HL-60 (cell line): ENCODE data around the gene SLC30A3.

Experiments used
- DNase-seq, 2 experiments: peaks; one replicate each; pipeline ENCODE4 v3.0.0-alpha.2; 2010 to 2020; ENCODE audit warnings: low read depth in 1 of 2, low spot score in 1 of 2
- H3K27ac ChIP-seq: fragments of 250-450 bp; sonication (Bioruptor Pico); replicated peaks from 2 replicates; pipeline ENCODE4 v1.5.1; 2020; ENCODE audit warnings: mild to moderate bottlenecking, moderate library complexity
- H3K27me3 ChIP-seq: fragments of 250-450 bp; sonication (Bioruptor Pico); 2 replicates; pipeline ENCODE4 v1.5.1; 2021; ENCODE audit warnings: mild to moderate bottlenecking, moderate library complexity; ENCODE audit not compliant: insufficient read depth, poor library complexity, severe bottlenecking
- H3K4me3 ChIP-seq: replicated peaks from 2 replicates; pipeline ENCODE4 v1.5.1; 2011; ENCODE audit warnings: mild to moderate bottlenecking, control low read depth, low read length; ENCODE audit not compliant: insufficient read depth
- GABPA ChIP-seq: IDR thresholded peaks from 2 replicates; pipeline ENCODE4 v1.6.1; 2012; ENCODE audit warnings: low read depth
- POLR2AphosphoS5 ChIP-seq: IDR thresholded peaks from 2 replicates; pipeline ENCODE4 v1.6.1; 2012; ENCODE audit warnings: low read depth
- SPI1 ChIP-seq: IDR thresholded peaks from 2 replicates; pipeline ENCODE4 v1.6.1; 2012; ENCODE audit warnings: low read depth, mild to moderate bottlenecking, borderline replicate concordance
- TF ChIP-seq, protein P1 (sequence below): IDR thresholded peaks from one replicate; pipeline ENCODE4 v1.5.1; 2011; ENCODE audit warnings: low read length, control low read depth, inconsistent platforms; ENCODE audit not compliant: insufficient read depth
- TF ChIP-seq, protein P2 (sequence below): IDR thresholded peaks from 2 replicates; pipeline ENCODE4 v1.6.1; 2012; ENCODE audit warnings: low read depth; ENCODE audit not compliant: insufficient replicate concordance

Gene SLC30A3

DNA sequence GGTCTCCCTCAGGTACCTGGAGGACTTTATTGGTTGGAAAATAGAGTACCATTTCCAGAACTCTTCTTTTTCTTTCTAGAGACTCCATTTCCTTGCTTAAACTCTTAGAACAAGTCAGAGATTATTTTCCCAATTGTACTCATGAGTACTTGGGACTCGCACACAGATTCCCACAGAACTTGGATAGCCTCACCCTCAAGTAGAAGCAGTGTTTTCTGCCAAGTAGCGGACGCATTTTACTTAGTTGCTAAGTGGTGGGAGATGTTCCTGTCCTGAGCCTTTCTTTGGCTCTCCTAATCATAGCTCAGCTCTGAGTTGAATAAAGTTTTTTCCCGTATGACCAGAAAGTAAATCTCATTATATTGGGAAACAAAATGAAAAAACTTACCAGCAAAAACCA is 17.2 kb downstream of the SLC30A3 start:
- Histone ChIP-seq H3K4me3 (no peak overlapping the region), H3K27ac (no peak overlapping the region), H3K27me3 (no peaks in the 10 kb centered on the region)
- TF ChIP-seq, protein P1, sequence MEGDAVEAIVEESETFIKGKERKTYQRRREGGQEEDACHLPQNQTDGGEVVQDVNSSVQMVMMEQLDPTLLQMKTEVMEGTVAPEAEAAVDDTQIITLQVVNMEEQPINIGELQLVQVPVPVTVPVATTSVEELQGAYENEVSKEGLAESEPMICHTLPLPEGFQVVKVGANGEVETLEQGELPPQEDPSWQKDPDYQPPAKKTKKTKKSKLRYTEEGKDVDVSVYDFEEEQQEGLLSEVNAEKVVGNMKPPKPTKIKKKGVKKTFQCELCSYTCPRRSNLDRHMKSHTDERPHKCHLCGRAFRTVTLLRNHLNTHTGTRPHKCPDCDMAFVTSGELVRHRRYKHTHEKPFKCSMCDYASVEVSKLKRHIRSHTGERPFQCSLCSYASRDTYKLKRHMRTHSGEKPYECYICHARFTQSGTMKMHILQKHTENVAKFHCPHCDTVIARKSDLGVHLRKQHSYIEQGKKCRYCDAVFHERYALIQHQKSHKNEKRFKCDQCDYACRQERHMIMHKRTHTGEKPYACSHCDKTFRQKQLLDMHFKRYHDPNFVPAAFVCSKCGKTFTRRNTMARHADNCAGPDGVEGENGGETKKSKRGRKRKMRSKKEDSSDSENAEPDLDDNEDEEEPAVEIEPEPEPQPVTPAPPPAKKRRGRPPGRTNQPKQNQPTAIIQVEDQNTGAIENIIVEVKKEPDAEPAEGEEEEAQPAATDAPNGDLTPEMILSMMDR = no peak
- TF ChIP-seq POLR2AphosphoS5 (no peak), GABPA (no peak), SPI1 (no peak)
- TF ChIP-seq, protein P2, sequence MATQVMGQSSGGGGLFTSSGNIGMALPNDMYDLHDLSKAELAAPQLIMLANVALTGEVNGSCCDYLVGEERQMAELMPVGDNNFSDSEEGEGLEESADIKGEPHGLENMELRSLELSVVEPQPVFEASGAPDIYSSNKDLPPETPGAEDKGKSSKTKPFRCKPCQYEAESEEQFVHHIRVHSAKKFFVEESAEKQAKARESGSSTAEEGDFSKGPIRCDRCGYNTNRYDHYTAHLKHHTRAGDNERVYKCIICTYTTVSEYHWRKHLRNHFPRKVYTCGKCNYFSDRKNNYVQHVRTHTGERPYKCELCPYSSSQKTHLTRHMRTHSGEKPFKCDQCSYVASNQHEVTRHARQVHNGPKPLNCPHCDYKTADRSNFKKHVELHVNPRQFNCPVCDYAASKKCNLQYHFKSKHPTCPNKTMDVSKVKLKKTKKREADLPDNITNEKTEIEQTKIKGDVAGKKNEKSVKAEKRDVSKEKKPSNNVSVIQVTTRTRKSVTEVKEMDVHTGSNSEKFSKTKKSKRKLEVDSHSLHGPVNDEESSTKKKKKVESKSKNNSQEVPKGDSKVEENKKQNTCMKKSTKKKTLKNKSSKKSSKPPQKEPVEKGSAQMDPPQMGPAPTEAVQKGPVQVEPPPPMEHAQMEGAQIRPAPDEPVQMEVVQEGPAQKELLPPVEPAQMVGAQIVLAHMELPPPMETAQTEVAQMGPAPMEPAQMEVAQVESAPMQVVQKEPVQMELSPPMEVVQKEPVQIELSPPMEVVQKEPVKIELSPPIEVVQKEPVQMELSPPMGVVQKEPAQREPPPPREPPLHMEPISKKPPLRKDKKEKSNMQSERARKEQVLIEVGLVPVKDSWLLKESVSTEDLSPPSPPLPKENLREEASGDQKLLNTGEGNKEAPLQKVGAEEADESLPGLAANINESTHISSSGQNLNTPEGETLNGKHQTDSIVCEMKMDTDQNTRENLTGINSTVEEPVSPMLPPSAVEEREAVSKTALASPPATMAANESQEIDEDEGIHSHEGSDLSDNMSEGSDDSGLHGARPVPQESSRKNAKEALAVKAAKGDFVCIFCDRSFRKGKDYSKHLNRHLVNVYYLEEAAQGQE = no peak
- DNase-seq = no peak

DNA sequence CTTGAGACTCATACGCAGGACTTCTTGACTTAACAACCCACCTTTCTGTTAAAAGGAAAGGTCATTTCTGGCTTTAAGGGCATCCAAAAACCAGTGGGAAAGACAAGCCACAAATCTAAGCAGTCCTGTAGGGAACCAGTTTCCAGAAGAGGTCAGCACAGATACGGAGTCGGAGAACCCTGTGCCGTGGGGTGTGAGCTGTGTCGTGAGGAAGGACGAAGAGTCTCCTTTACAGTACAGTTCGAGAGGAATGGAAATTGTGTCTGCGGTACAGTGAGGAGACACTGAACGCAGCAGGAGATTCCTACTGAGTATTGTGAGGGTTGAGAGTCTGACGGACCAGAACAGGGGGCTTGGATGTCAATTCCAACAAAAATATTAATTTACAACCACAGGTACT is 17.7 kb downstream of the SLC30A3 start:
- H3K27ac ChIP-seq = no peak overlapping the region
- no peaks in the 10 kb centered on the region for H3K27me3 ChIP-seq
- TF ChIP-seq, protein P1 = no peak
- TF ChIP-seq POLR2AphosphoS5 (peak; percentile 60), SPI1 (no peak), GABPA (no peak)
- TF ChIP-seq, protein P2 = no peak
- H3K4me3 ChIP-seq = no peak overlapping the region
- DNase-seq = no peak

GRCh38 chr2:27243391-27244130 is 19.3 kb downstream of the SLC30A3 start:
- H3K27ac ChIP-seq = no peak overlapping the region
- no peak for TF ChIP-seq SPI1
- TF ChIP-seq, protein P2 = no peak
- TF ChIP-seq GABPA = no peak
- TF ChIP-seq, protein P1 = no peak
- no peak for TF ChIP-seq POLR2AphosphoS5

More at GRCh38 chr2:27243391-27244130, 19.3 kb downstream of the SLC30A3 start:
- Histone ChIP-seq H3K4me3 (no peak overlapping the region), H3K27me3 (no peaks in the 10 kb centered on the region)
- no peak for DNase-seq
